IMR-90 (cell line): ENCODE results near the gene STRIP2. TPM values are rescaled to one million over a fixed set of nuclear protein-coding genes. Genes with fewer than 3 reads are reported as not detected.

Experiments
- ATAC-seq: fragments of 200-7000 bp; cut with Tn5 transposase; 2 replicates; pipeline ENCODE4 v1.9.1; 2020; ENCODE audit warnings: low read depth, mild to moderate bottlenecking, moderate library complexity
- BruUV-seq: library from RNA; stranded (reverse); fragments of 400-500 nt; replicated peaks from 2 replicates; lab custom pipeline; 2021; lab: Mats Ljungman, UMichigan
- CTCF ChIA-PET: fragments of 300-600 bp; formaldehyde crosslinking; extraction: SDS; loops from one replicate; lab custom pipeline; 2021; ENCODE audit warnings: antibody characterized with exemption; lab: Yijun Ruan, JAX
- POLR2A ChIA-PET: fragments of 300-600 bp; sonication (Branson Sonifier 250); formaldehyde crosslinking; loops from one replicate; lab custom pipeline; 2022; ENCODE audit warnings: antibody characterized with exemption; ENCODE audit not compliant: unreplicated experiment; lab: Charles Lee
- DNase-seq: peaks from one replicate; pipeline ENCODE4 v3.0.0; 2013
- H2AFZ ChIP-seq: replicated peaks from 2 replicates; pipeline ENCODE3; 2013; ENCODE audit warnings: low read length, mild to moderate bottlenecking; ENCODE audit not compliant: poor library complexity
- H2AK5ac ChIP-seq: 2 replicates; pipeline ENCODE4 v1.6.1; 2013; ENCODE audit warnings: low read depth, low read length, inconsistent platforms
- H2AK9ac ChIP-seq: replicated peaks from 2 replicates; pipeline ENCODE3; 2013; ENCODE audit warnings: mild to moderate bottlenecking, low read depth, low read length, moderate library complexity; ENCODE audit not compliant: poor library complexity
- H2BK120ac ChIP-seq: 2 replicates; pipeline ENCODE4 v1.6.1; 2013; ENCODE audit warnings: low read depth, low read length, inconsistent platforms
- H2BK15ac ChIP-seq: 3 replicates; pipeline ENCODE4 v1.6.1; 2013; ENCODE audit warnings: low read depth, low read length, inconsistent platforms
- H2BK20ac ChIP-seq: 2 replicates; pipeline ENCODE4 v1.6.1; 2013; ENCODE audit warnings: low read depth, mild to moderate bottlenecking, inconsistent platforms, low read length, moderate library complexity
- H2BK5ac ChIP-seq: 2 replicates; pipeline ENCODE4 v1.6.1; 2013; ENCODE audit warnings: mild to moderate bottlenecking, low read depth, low read length, inconsistent platforms; ENCODE audit not compliant: poor library complexity, severe bottlenecking
- H3K14ac ChIP-seq: replicated peaks from 2 replicates; pipeline ENCODE4 v1.6.1; 2013; ENCODE audit warnings: low read depth, low read length, inconsistent platforms
- H3K18ac ChIP-seq: 2 replicates; pipeline ENCODE4 v1.6.1; 2013; ENCODE audit warnings: low read depth, low read length, control low read depth
- H3K23ac ChIP-seq: 2 replicates; pipeline ENCODE4 v1.6.1; 2013; ENCODE audit warnings: low read depth, low read length, inconsistent platforms
- H3K27ac ChIP-seq: 2 replicates; pipeline ENCODE4 v1.5.1; 2013; ENCODE audit warnings: mild to moderate bottlenecking, control low read depth, low read length; ENCODE audit not compliant: insufficient read depth
- H3K27me3 ChIP-seq: 2 replicates; pipeline ENCODE4 v1.6.1; 2013; ENCODE audit warnings: low read length; ENCODE audit not compliant: control insufficient read depth, insufficient read depth
- H3K36me3 ChIP-seq: 2 replicates; pipeline ENCODE4 v1.6.1; 2013; ENCODE audit warnings: low read length, mixed read lengths; ENCODE audit not compliant: control insufficient read depth, insufficient read depth
- H3K4ac ChIP-seq: 2 replicates; pipeline ENCODE4 v1.6.1; 2013; ENCODE audit warnings: low read depth, low read length, inconsistent platforms
- H3K4me1 ChIP-seq: 2 replicates; pipeline ENCODE4 v1.6.1; 2013; ENCODE audit warnings: low read length, mixed read lengths; ENCODE audit not compliant: control insufficient read depth, insufficient read depth
- H3K4me2 ChIP-seq: 2 replicates; pipeline ENCODE4 v1.6.1; 2013; ENCODE audit warnings: low read depth, mild to moderate bottlenecking, control low read depth, low read length, moderate library complexity
- H3K4me3 ChIP-seq: 2 replicates; pipeline ENCODE4 v1.5.1; 2013; ENCODE audit warnings: low read depth, mild to moderate bottlenecking, control low read depth, low read length, moderate library complexity; ENCODE audit not compliant: insufficient read depth
- H3K56ac ChIP-seq: 2 replicates; pipeline ENCODE4 v1.6.1; 2013; ENCODE audit warnings: low read length, inconsistent platforms; ENCODE audit not compliant: insufficient read depth; ENCODE audit errors: extremely low read depth
- H3K79me1 ChIP-seq, 2 experiments: 2 replicates each; pipeline ENCODE4 v1.6.1; 2013; ENCODE audit warnings: low read length in 2 of 2, inconsistent platforms in 1 of 2, low read depth in 1 of 2
- H3K9ac ChIP-seq: 2 replicates; pipeline ENCODE4 v1.6.1; 2013; ENCODE audit warnings: low read depth, low read length, control low read depth
- H3K9me1 ChIP-seq: 2 replicates; pipeline ENCODE4 v1.6.1; 2013; ENCODE audit warnings: low read length, inconsistent platforms; ENCODE audit not compliant: insufficient read depth
- H3K9me3 ChIP-seq: 2 replicates; pipeline ENCODE4 v1.6.1; 2013; ENCODE audit warnings: low read length; ENCODE audit not compliant: control insufficient read depth, insufficient read depth
- H4K20me1 ChIP-seq: 2 replicates; pipeline ENCODE4 v1.6.1; 2013; ENCODE audit warnings: low read length, inconsistent platforms; ENCODE audit not compliant: insufficient read depth
- H4K5ac ChIP-seq: 2 replicates; pipeline ENCODE4 v1.6.1; 2013; ENCODE audit warnings: mild to moderate bottlenecking, low read depth, low read length, control low read depth
- H4K8ac ChIP-seq, 2 experiments: 2 replicates each; pipeline ENCODE4 v1.6.1; 2013; ENCODE audit warnings: low read depth in 2 of 2, low read length in 2 of 2, control low read depth in 1 of 2, inconsistent platforms in 1 of 2
- H4K91ac ChIP-seq: 2 replicates; pipeline ENCODE4 v1.6.1; 2013; ENCODE audit warnings: low read depth, low read length, inconsistent platforms; ENCODE audit not compliant: insufficient read depth
- ELK1 ChIP-seq: fragments of 150-350 bp; IDR thresholded peaks from 2 replicates; pipeline ENCODE4 v1.6.1; 2016; ENCODE audit warnings: low read depth, mild to moderate bottlenecking, low read length, moderate library complexity, borderline replicate concordance
- MAFK ChIP-seq: IDR thresholded peaks from 2 replicates; pipeline ENCODE4 v1.6.1; 2012; ENCODE audit warnings: low read depth, low read length, improper control_type of control experiment
- MAZ ChIP-seq: IDR thresholded peaks from 2 replicates; pipeline ENCODE4 v1.6.1; 2012; ENCODE audit warnings: low read depth, mild to moderate bottlenecking, low read length, improper control_type of control experiment, moderate library complexity, borderline replicate concordance
- USF2 ChIP-seq: fragments of 150-350 bp; IDR thresholded peaks from 2 replicates; pipeline ENCODE4 v1.6.1; 2017; ENCODE audit warnings: mild to moderate bottlenecking, antibody characterized with exemption, low read length, low read depth
- WGBS, 2 experiments: methylation state at CpG; one replicate each; pipeline versions ENCODE4 v1.1.5 to v1.1.7; 2013; ENCODE audit warnings: missing lambda C conversion rate in 2 of 2; ENCODE audit not compliant: insufficient read length in 1 of 2; ENCODE audit errors: extremely low coverage in 2 of 2; 5-methylcytosine and 5-hydroxymethylcytosine counted together
- dilution Hi-C: fragments of 300-500 bp; cut with HindIII; formaldehyde crosslinking; loops from one replicate; pipeline ENCODE4 v1.14.3; 2018; ENCODE audit warnings: low sequenced_read_pairs; ENCODE audit not compliant: unreplicated experiment
- in situ Hi-C: fragments of 300-500 bp; cut with MboI; formaldehyde crosslinking; loops from 3 replicates; pipeline ENCODE4 v1.14.3; 2019; ENCODE audit warnings: low sequenced_read_pairs, inconsistent platforms, mixed read lengths
- intact Hi-C: fragments of 100-400 bp; cut with micrococcal nuclease; formaldehyde crosslinking; loops from 2 replicates; pipeline ENCODE4 v1.10.0; 2022
- polyA plus RNA-seq, 3 experiments: library from polyadenylated mRNA; depleted of rRNA; stranded (reverse); fragments of >200 nt; gene quantifications; 2 replicates each; pipeline ENCODE4 v1.2.3, GENCODE V29; 2012; ENCODE audit warnings: low replicate concordance in 1 of 3
- total RNA-seq: library from RNA; depleted of rRNA; stranded (reverse); fragments of >200 nt; gene quantifications from 2 replicates; pipeline ENCODE4 v1.2.3, GENCODE V29; 2012

Gene STRIP2
- total and polyA plus RNA-seq, 2 of the 4 experiments (the other 2 are of a cell fraction) = 1.8 to 3.0 TPM

GRCh38 chr7:129495987-129496386 is 61.8 kb downstream of the STRIP2 start:
- Histone ChIP-seq H3K56ac (no peak overlapping the region), H3K27me3 (peaks cover 6% of the 10 kb centered on the region), H3K9me1 (no peaks in the 10 kb centered on the region), H3K4me3 (no peak overlapping the region), H4K8ac (no peak overlapping the region), H2AK9ac (no peak overlapping the region), H2BK20ac (no peak overlapping the region), H4K5ac (no peak overlapping the region), H3K18ac (no peak overlapping the region), H3K4me2 (no peak overlapping the region), H3K27ac (no peak overlapping the region), H2BK120ac (no peak overlapping the region), H3K23ac (no peak overlapping the region), H2BK15ac (no peak overlapping the region), H3K79me1 (no peaks in the 10 kb centered on the region), H3K9me3 (no peaks in the 10 kb centered on the region), H4K20me1 (no peaks in the 10 kb centered on the region), H2AK5ac (no peak overlapping the region), H3K9ac (no peak overlapping the region), H2AFZ (no peak overlapping the region), H3K14ac (no peak overlapping the region), H3K4me1 (peaks cover 3% of the 10 kb centered on the region; the same call in 1 of the 2 replicates), H2BK5ac (no peak overlapping the region), H3K4ac (no peak overlapping the region), H3K36me3 (no peaks in the 10 kb centered on the region), H4K91ac (no peak overlapping the region)
- BruUV-seq = no TSS peak
- in situ Hi-C loops = loop anchor here (25.0 kb wide), 1 partner anchor 516 kb away; no protein-coding TSS in a partner anchor
- WGBS, 2 experiments = no CpG with 5 or more reads among the region's 1 CpG
- no peak for ATAC-seq
- CTCF ChIA-PET = interaction anchor here (0.5 kb wide), 1 partner anchor 146 kb away, joined by 3 read pairs; no protein-coding TSS in a partner anchor
- intact Hi-C loops = no loop called here
- no peak for TF ChIP-seq MAFK
- no peak for TF ChIP-seq USF2
- TF ChIP-seq MAZ = no peak
- TF ChIP-seq ELK1 = no peak
- DNase-seq = no peak
- dilution Hi-C loops = no loop called here
- POLR2A ChIA-PET = no interaction called here
